ENCODE results near the gene PEX5.
A peak's percentile ranks its signal among the peaks of the same experiment; 100 is the strongest.
"Not testable (repeated sequence)": the region's sequence is repeated elsewhere in the genome, so short reads cannot be mapped to it uniquely, and the experiment has no call there.

The PEX5 gene

DNA sequence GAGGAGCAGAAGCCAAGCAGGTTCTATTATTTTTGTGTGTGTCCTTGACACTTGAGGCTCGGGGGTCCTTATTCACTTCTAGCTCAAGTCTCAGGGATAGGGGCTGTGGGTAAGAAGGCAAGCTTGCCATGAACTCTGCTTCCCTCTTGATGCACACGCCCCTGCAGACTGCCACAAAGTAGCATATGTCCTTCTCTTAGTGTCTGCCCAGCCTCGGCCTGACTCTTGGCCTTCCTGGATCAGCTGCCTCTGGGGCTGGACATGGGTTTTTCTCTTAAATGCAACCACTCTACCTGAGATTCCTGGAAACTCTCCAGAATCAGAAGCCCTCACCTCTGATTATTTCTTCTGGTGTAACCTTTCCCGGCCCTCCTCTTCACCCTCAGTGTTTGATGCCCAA, 28.2 kb upstream of the PEX5 start:
- DNase-seq: no peak

- no peak for DNase-seq
Measured at GRCh38 chr12:7161811-7162210, 27.7 kb upstream of the PEX5 start.

DNA sequence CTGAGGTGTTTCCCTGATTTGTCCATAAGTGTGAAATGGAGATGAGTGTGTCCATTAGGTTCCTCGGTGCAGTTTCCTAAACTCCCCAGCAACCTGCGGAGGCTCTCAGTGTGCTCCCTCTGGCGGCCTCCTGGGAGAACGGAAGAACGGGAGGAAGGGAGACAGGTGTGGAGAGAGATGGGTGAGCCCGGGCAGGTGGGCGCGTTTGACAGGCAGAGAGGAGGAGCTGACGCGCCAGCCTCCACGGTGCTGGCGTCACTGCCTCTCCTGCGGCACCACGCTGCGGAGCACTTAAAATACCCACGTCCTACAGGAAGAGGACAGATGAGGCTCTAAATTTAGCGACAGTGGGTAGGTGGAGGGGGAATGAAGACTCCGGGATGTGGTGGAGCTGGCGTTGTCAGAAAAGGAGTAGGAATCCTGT, 26.8 kb upstream of the PEX5 start:
- peak; percentile 22 to 37 for DNase-seq

- no peak for DNase-seq
Measured at GRCh38 chr12:7169951-7170350, 19.5 kb upstream of the PEX5 start.

GRCh38 chr12:7171854-7172253, 17.6 kb upstream of the PEX5 start:
- no peak for DNase-seq

DNA sequence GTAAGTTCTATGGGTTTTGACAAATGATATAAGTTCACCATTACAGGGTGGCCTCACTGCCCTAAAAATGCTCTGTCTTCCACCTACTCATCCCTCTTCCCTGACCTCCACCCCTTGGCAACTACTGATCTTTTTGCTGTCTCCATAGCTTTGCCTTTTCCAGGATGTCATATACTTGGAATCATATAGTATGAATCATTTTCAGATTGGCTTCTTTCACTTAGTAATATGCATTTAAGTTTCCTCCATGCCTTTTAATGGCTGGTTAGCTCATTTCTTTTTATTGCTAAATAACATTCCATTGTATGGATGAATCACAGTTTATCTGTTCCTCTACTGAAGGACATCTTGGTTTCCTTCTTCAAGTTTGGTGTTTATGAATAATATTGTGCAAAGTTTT, 14.0 kb upstream of the PEX5 start:
- no peak for DNase-seq

GRCh38 chr12:7176595-7176994, 12.9 kb upstream of the PEX5 start:
- DNase-seq: no peak

- DNase-seq: no peak
Measured at GRCh38 chr12:7178481-7178880, 11.0 kb upstream of the PEX5 start.

- DNase-seq: no peak
Measured at GRCh38 chr12:7180685-7181084, 8.8 kb upstream of the PEX5 start.

- not testable (repeated sequence) for DNase-seq
Measured at GRCh38 chr12:7186058-7186457, 3.4 kb upstream of the PEX5 start.

DNA sequence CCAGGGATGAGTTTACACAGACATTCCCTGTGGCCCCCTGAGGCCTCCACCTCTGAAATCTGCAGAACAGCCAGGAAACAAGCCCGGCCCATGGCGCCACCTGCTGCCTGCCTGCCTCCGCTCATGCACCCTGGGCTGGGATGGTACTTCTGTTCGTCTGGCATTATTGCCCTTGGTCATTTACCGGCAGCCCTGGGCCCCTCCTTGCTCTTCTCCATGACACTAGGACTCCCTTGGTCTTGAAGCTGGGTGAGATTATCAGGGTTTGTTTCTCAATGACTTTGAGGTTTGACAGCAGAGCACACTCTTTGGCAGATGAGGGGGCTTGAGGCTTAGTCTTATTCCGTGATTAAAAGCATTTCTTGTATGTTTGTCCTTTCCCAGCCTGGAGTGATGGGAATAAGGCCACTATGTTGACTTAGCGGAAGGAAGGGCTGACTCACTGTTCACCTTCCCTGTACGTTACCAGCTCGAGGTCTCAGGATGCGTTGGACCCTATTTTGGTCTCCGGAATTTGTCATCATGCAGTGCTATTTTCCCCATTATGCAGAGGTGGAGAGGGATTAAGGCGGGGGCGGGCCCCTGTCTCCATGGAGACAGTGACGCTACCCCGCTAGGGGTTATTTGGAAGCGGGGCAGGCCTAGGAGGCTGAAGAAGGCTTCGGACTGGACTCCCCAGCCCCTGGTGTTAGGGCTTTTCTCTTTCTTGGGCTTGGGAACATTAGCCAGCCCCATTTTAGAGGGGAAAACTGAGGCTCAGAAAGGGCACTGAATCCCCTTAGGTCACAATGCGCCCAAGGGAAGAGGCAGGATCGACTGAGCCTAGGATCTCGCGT, 706 bp upstream of the PEX5 start:
- peak; percentile 77 to 83 for DNase-seq

DNA sequence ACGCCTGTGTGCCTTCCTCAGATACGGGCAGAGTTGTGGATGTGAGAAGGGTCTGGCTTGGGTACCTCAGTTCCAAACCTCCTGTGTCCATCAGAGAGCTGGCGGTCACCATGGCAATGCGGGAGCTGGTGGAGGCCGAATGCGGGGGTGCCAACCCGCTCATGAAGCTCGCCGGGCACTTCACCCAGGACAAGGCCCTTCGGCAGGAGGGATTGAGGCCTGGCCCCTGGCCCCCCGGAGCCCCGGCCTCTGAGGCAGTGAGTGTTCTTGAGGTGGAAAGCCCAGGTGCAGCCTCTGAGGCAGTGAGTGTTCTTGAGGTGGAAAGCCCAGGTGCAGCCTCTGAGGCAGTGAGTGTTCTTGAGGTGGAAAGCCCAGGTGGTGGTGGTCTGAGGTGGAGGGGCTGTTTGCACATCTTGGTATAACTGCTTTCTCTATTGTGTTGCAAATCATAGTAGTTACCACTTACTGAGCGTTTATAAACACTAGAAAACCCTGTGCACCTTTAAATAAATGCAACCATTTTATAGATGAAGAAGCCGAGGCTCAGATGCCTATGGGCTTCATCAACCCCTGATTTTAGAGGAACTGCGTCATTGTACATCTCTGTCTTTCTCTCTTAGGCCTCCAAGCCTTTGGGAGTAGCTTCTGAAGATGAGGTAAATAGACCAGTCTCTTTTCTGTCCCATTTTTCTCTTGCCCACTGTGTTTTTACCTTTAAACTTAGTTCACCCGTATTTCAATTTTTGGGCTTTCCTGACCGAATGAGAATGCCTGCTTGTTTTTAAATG, 976 bp downstream of the PEX5 start:
- peak in 1 of 2 experiments; percentile 6 for DNase-seq

GRCh38 chr12:7193674-7194073, 4.2 kb downstream of the PEX5 start:
- DNase-seq: no peak

- DNase-seq: no peak
Measured at GRCh38 chr12:7197841-7198240, 8.4 kb downstream of the PEX5 start.

GRCh38 chr12:7203109-7203508, 13.6 kb downstream of the PEX5 start:
- DNase-seq: no peak

GRCh38 chr12:7205091-7205490, 15.6 kb downstream of the PEX5 start:
- no peak for DNase-seq

DNA sequence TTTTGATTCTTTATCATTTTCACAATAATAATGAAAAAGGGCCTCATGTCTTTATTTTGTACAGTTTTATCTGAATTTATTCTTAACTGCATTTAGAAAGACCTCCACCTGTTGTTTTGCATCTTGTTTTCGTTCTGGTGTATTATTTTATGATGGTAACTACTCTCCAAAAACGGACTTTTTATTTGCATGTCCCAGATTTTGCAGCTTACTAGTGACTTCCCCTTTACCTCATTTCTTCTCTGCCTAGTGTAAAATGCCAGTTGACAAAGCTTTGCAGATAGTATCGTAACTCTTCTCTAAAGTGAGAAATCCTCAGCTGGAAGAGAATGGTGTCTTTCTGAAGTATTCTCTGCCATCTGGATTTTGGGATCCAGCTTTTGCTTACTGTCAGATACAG, 17.2 kb downstream of the PEX5 start:
- DNase-seq: no peak

- DNase-seq: no peak
Measured at GRCh38 chr12:7207866-7208625, 18.6 kb downstream of the PEX5 start.

DNA sequence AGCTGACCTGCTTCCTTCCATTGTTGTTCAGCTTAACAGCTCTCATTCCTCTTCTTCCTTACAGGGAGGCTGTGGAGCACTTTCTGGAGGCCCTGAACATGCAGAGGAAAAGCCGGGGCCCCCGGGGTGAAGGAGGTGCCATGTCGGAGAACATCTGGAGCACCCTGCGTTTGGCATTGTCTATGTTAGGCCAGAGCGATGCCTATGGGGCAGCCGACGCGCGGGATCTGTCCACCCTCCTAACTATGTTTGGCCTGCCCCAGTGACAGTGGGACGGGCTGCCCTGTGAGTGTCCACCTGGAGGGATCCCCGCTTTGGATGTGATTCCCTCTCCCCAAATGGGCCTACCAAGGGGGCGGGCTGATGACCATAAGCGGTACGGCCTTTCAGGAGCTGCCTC, 20.5 kb downstream of the PEX5 start:
- no peak for DNase-seq

DNA sequence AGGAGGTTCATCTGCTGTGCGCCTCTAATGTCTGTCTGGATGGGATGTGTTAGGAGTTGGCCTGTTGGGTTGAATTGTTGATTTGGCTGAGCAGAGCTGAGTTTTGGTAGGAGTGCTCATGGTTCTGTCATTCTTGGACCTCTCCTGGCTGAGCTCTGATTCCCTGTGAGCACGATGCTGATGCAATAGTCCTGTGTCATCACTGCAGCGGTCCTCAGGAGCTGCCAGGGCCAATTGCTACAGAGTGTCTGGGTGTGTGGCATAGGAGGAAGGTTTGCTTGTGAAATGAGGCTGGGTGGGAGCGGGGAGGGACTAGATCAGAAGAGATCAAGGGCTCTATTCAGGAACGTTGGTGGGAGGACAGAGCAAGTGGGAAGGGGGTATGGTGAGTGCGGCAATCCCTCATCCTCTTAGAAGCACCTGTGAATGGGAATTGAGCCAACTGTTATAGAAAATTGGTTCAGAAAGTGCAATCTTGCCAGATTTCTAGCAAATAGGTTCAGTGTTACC, 21.2 kb downstream of the PEX5 start:
- DNase-seq: no peak

GRCh38 chr12:7212678-7213077, 23.2 kb downstream of the PEX5 start:
- no peak for DNase-seq

- DNase-seq: not testable (repeated sequence)
Measured at GRCh38 chr12:7213745-7214144, 24.3 kb downstream of the PEX5 start.

GRCh38 chr12:7217475-7218069, 28.1 kb downstream of the PEX5 start:
- DNase-seq: no peak
